RWPE1 (cell line): ENCODE measurements around the gene SIM1.

Experiments used
- CTCF ChIA-PET: fragments of 350-600 bp; sonication (Branson Sonifier 250); formaldehyde crosslinking; extraction: SDS; loops from one replicate; lab custom pipeline; 2021; lab: Yijun Ruan, JAX
- POLR2A ChIA-PET: fragments of 400-600 bp; formaldehyde crosslinking; extraction: SDS; loops from one replicate; lab custom pipeline; 2020; ENCODE audit warnings: antibody characterized with exemption; ENCODE audit not compliant: low non-redundant PET; lab: Yijun Ruan, JAX
- DNase-seq: peaks from one replicate; pipeline ENCODE4 v3.0.0; 2012; ENCODE audit warnings: low spot score
- H3K27ac ChIP-seq: fragments of 450-650 bp; 2 replicates; pipeline ENCODE4 v1.5.1; 2017
- CTCF ChIP-seq: fragments of 450-650 bp; conservative IDR thresholded peaks from 2 replicates; pipeline ENCODE4 v1.5.1; 2017; ENCODE audit warnings: low read depth, mild to moderate bottlenecking

Gene SIM1

GRCh38 chr6:100503043-100503705, 38.5 kb upstream of the SIM1 start:
- ChIA-PET POLR2A (no interaction called here), CTCF (interaction anchor here (0.6 kb wide), 2 partner anchors 83 to 217 kb away, joined by 3 read pairs; no protein-coding TSS in a partner anchor)
- H3K27ac ChIP-seq, result no peak overlapping the region

GRCh38 chr6:100493206-100493888, 28.6 kb upstream of the SIM1 start:
- CTCF ChIA-PET, result interaction anchor here (0.6 to 0.7 kb wide), 2 partner anchors 387 to 884 kb away, joined by 3 read pairs; no protein-coding TSS in a partner anchor
- no peak overlapping the region for H3K27ac ChIP-seq
- POLR2A ChIA-PET, result no interaction called here
- no peak for TF ChIP-seq CTCF
- peak; percentile 63 for DNase-seq

More at GRCh38 chr6:100503043-100503705, 38.5 kb upstream of the SIM1 start:
- no peak for TF ChIP-seq CTCF
- DNase-seq, result no peak

- no peak for DNase-seq
- ChIA-PET CTCF (no interaction called here), POLR2A (no interaction called here)
- no peak for TF ChIP-seq CTCF
- no peak overlapping the region for H3K27ac ChIP-seq
Measured at GRCh38 chr6:100491952-100492670, 27.4 kb upstream of the SIM1 start.

- H3K27ac ChIP-seq, result no peak overlapping the region
- ChIA-PET POLR2A (no interaction called here), CTCF (no interaction called here)
- DNase-seq, result no peak
- TF ChIP-seq CTCF, result no peak
Measured at GRCh38 chr6:100490065-100490464, 25.3 kb upstream of the SIM1 start.

GRCh38 chr6:100488244-100488643, 23.5 kb upstream of the SIM1 start:
- no peak for TF ChIP-seq CTCF
- H3K27ac ChIP-seq, result no peak overlapping the region
- CTCF ChIA-PET, result no interaction called here
- POLR2A ChIA-PET, result no interaction called here
- no peak for DNase-seq

GRCh38 chr6:100487638-100488037, 22.9 kb upstream of the SIM1 start:
- ChIA-PET POLR2A (no interaction called here), CTCF (no interaction called here)
- no peak for TF ChIP-seq CTCF
- no peak for DNase-seq
- H3K27ac ChIP-seq, result no peak overlapping the region
